HEK293 (cell line): ENCODE data around the gene TCF7L2.

Source experiments
- CTCF ChIA-PET: fragments of 350-600 bp; formaldehyde crosslinking; extraction: SDS; loops from one replicate; lab custom pipeline; 2021; ENCODE audit warnings: antibody characterized with exemption; lab: Yijun Ruan, JAX
- POLR2A ChIA-PET: fragments of 300-600 bp; formaldehyde crosslinking; extraction: SDS; loops from one replicate; lab custom pipeline; 2020; ENCODE audit warnings: antibody characterized with exemption, inconsistent platforms; lab: Yijun Ruan, JAX
- H3K27ac ChIP-seq: fragments of 200-500 bp; sonication (Bioruptor generic); 2 replicates; pipeline ENCODE4 v1.5.1; 2014; ENCODE audit warnings: low read depth, low read length, control low read depth, inconsistent platforms; ENCODE audit errors: extremely low read depth
- H3K36me3 ChIP-seq, 2 experiments: fragments of 200-500 bp in 1 of 2; sonication (Bioruptor generic) in 1 of 2; 1 replicate in 1 of 2; 2 replicates in 1 of 2; pipeline ENCODE4 v1.5.1; 2014 to 2017; ENCODE audit warnings: inconsistent platforms in 2 of 2, low read length in 2 of 2; ENCODE audit not compliant: control insufficient read depth in 2 of 2, insufficient read depth in 1 of 2
- H3K4me1 ChIP-seq: fragments of 200-500 bp; sonication (Bioruptor generic); 2 replicates; pipeline ENCODE4 v1.5.1; 2014; ENCODE audit warnings: mild to moderate bottlenecking, low read length, inconsistent platforms; ENCODE audit not compliant: control insufficient read depth, insufficient read depth
- H3K4me3 ChIP-seq: 2 replicates; pipeline ENCODE4 v1.5.1; 2011; ENCODE audit warnings: low read depth, mild to moderate bottlenecking, control low read depth, low read length, moderate library complexity
- H3K9me3 ChIP-seq: fragments of 200-500 bp; sonication (Bioruptor generic); 2 replicates; pipeline ENCODE4 v1.5.1; 2014; ENCODE audit warnings: low read depth, low read length, inconsistent platforms; ENCODE audit not compliant: control insufficient read depth, insufficient read depth
- BCL11A ChIP-seq: fragments of 450-650 bp; formaldehyde crosslinking; IDR thresholded peaks from 2 replicates; pipeline ENCODE4 v1.5.1; 2016; ENCODE audit warnings: low read depth, missing biosample characterization, missing genetic modification characterization
- GLIS2 ChIP-seq: fragments of 450-650 bp; formaldehyde crosslinking; IDR thresholded peaks from 2 replicates; pipeline ENCODE4 v1.5.1; 2016; ENCODE audit warnings: missing biosample characterization, missing genetic modification characterization
- HOXD13 ChIP-seq: sonication (generic); formaldehyde crosslinking; IDR thresholded peaks from 2 replicates; pipeline ENCODE4 v1.8.0; 2022; ENCODE audit warnings: missing genetic modification reagents, borderline replicate concordance
- REST ChIP-seq: fragments of 450-650 bp; formaldehyde crosslinking; IDR thresholded peaks from 2 replicates; pipeline ENCODE4 v1.5.1; 2016; ENCODE audit warnings: missing biosample characterization, missing genetic modification characterization
- SP3 ChIP-seq: fragments of 450-650 bp; formaldehyde crosslinking; IDR thresholded peaks from 2 replicates; pipeline ENCODE4 v1.5.1; 2016; ENCODE audit warnings: missing biosample characterization, missing genetic modification characterization
- TRIM28 ChIP-seq: IDR thresholded peaks from 2 replicates; pipeline ENCODE4 v1.6.1; 2011; ENCODE audit warnings: low read length, control low read depth, borderline replicate concordance
- ZBTB1 ChIP-seq: fragments of 450-650 bp; formaldehyde crosslinking; IDR thresholded peaks from 2 replicates; pipeline ENCODE4 v1.5.1; 2016; ENCODE audit warnings: missing biosample characterization, missing genetic modification characterization
- ZBTB48 ChIP-seq: fragments of 450-650 bp; formaldehyde crosslinking; IDR thresholded peaks from 2 replicates; pipeline ENCODE4 v1.5.1; 2016; ENCODE audit warnings: missing biosample characterization, missing genetic modification characterization
- ZFP3 ChIP-seq: fragments of 450-650 bp; formaldehyde crosslinking; IDR thresholded peaks from 2 replicates; pipeline ENCODE4 v1.5.1; 2016; ENCODE audit warnings: low read depth, missing biosample characterization, missing genetic modification characterization
- ZIC2 ChIP-seq: fragments of 450-650 bp; formaldehyde crosslinking; IDR thresholded peaks from 2 replicates; pipeline ENCODE4 v1.5.1; 2016; ENCODE audit warnings: missing biosample characterization, missing genetic modification characterization
- ZNF10 ChIP-seq: fragments of 450-650 bp; formaldehyde crosslinking; IDR thresholded peaks from 2 replicates; pipeline ENCODE4 v1.5.1; 2017; ENCODE audit warnings: missing biosample characterization, missing genetic modification characterization
- ZNF449 ChIP-seq: fragments of 450-650 bp; formaldehyde crosslinking; IDR thresholded peaks from 2 replicates; pipeline ENCODE4 v1.5.1; 2017; ENCODE audit warnings: missing biosample characterization, mild to moderate bottlenecking, missing genetic modification characterization, moderate library complexity
- ZNF549 ChIP-seq: fragments of 450-650 bp; IDR thresholded peaks from 2 replicates; pipeline ENCODE4 v1.5.1; 2018; ENCODE audit warnings: missing biosample characterization, missing genetic modification characterization, mild to moderate bottlenecking, inconsistent platforms, moderate library complexity
- ZNF555 ChIP-seq: fragments of 450-650 bp; formaldehyde crosslinking; conservative IDR thresholded peaks from 2 replicates; pipeline ENCODE4 v1.5.1; 2017; ENCODE audit warnings: missing biosample characterization, mild to moderate bottlenecking, missing genetic modification characterization, inconsistent platforms
- ZNF600 ChIP-seq: fragments of 450-650 bp; formaldehyde crosslinking; IDR thresholded peaks from 2 replicates; pipeline ENCODE4 v1.5.1; 2016; ENCODE audit warnings: missing biosample characterization, missing genetic modification characterization
- ZNF629 ChIP-seq: fragments of 450-650 bp; formaldehyde crosslinking; IDR thresholded peaks from 2 replicates; pipeline ENCODE4 v1.5.1; 2017; ENCODE audit warnings: missing biosample characterization, missing genetic modification characterization
- ZNF660 ChIP-seq: fragments of 450-650 bp; IDR thresholded peaks from 2 replicates; pipeline ENCODE4 v1.5.1; 2018; ENCODE audit warnings: missing biosample characterization, mild to moderate bottlenecking, missing genetic modification characterization
- ZNF785 ChIP-seq: fragments of 450-650 bp; formaldehyde crosslinking; IDR thresholded peaks from 2 replicates; pipeline ENCODE4 v1.5.1; 2016; ENCODE audit warnings: missing biosample characterization, missing genetic modification characterization
- ZNF792 ChIP-seq: fragments of 450-650 bp; formaldehyde crosslinking; IDR thresholded peaks from 2 replicates; pipeline ENCODE4 v1.5.1; 2016; ENCODE audit warnings: missing biosample characterization, missing genetic modification characterization
- ZSCAN30 ChIP-seq: fragments of 450-650 bp; IDR thresholded peaks from 2 replicates; pipeline ENCODE4 v1.5.1; 2018; ENCODE audit warnings: missing biosample characterization, mild to moderate bottlenecking, missing genetic modification characterization, moderate library complexity

TCF7L2 gene

GRCh38 chr10:113084031-113084430 is 134.0 kb downstream of the TCF7L2 start:
- Histone ChIP-seq H3K4me1 (peaks cover 8% of the 10 kb centered on the region), H3K9me3 (no peaks in the 10 kb centered on the region), H3K27ac (no peak overlapping the region), H3K36me3 (no peaks in the 10 kb centered on the region), H3K4me3 (no peak overlapping the region)
- POLR2A ChIA-PET, result no interaction called here
- CTCF ChIA-PET, result no interaction called here
- TF ChIP-seq ZFP3 (tag by site-specific recombination), result no peak

GRCh38 chr10:113085776-113086175 is 135.7 kb downstream of the TCF7L2 start:
- CTCF ChIA-PET, result interaction anchor here (0.6 kb wide), 1 partner anchor 40 kb away, joined by 3 read pairs; no protein-coding TSS in a partner anchor
- no peak overlapping the region for H3K27ac ChIP-seq
- peaks cover 8% of the 10 kb centered on the region for H3K4me1 ChIP-seq
- no peaks in the 10 kb centered on the region; a peak in 1 of 3 replicates for H3K36me3 ChIP-seq
- no peaks in the 10 kb centered on the region for H3K9me3 ChIP-seq
- no peak overlapping the region for H3K4me3 ChIP-seq
- POLR2A ChIA-PET, result no interaction called here
- no peak for TF ChIP-seq HOXD13
- no peak for TF ChIP-seq ZNF792 (tag by site-specific recombination)
- no peak for TF ChIP-seq ZNF549 (tag by site-specific recombination)
- no peak for TF ChIP-seq ZNF10 (tag by site-specific recombination)
- TF ChIP-seq ZNF555 (tag by site-specific recombination), result no peak
- TF ChIP-seq BCL11A (tag by site-specific recombination), result no peak
- TF ChIP-seq ZBTB48 (tag by site-specific recombination), result no peak
- no peak for TF ChIP-seq ZIC2 (tag by site-specific recombination)
- no peak for TF ChIP-seq ZNF660
- TF ChIP-seq ZNF785, result no peak

- ChIA-PET CTCF (interaction anchor here (0.7 kb wide), 1 partner anchor 8 kb away, joined by 5 read pairs; no protein-coding TSS in a partner anchor), POLR2A (no interaction called here)
- H3K4me1 ChIP-seq, result peaks cover 8% of the 10 kb centered on the region
- no peaks in the 10 kb centered on the region for H3K9me3 ChIP-seq
- no peak overlapping the region for H3K4me3 ChIP-seq
- TF ChIP-seq ZNF600 (0 out of 2 replicates have a peak, but pooled peaks have one; percentile 37), REST (no peak), TRIM28 (0 out of 2 replicates have a peak, but pooled peaks have one; percentile 16)
- no peak overlapping the region for H3K27ac ChIP-seq
- H3K36me3 ChIP-seq, result no peaks in the 10 kb centered on the region; a peak in 1 of 3 replicates
Measured at GRCh38 chr10:113086282-113086681, 136.2 kb downstream of the TCF7L2 start.

GRCh38 chr10:113087165-113088029 is 137.3 kb downstream of the TCF7L2 start:
- POLR2A ChIA-PET, result interaction anchor here (1.1 to 1.3 kb wide), 2 partner anchors 12 to 14 kb away, joined by 5 to 10 read pairs; no protein-coding TSS in a partner anchor
- no peak for TF ChIP-seq ZNF449
- peak; percentile 74 for TF ChIP-seq ZNF629 (tag by site-specific recombination)
- TF ChIP-seq GLIS2 (tag by site-specific recombination), result peak; percentile 59; the same call in 1 of the 2 replicates
- TF ChIP-seq ZBTB1, result no peak
- TF ChIP-seq ZSCAN30 (tag by site-specific recombination), result no peak
- TF ChIP-seq SP3 (tag by site-specific recombination), result 0 out of 2 replicates have a peak, but pooled peaks have one; percentile 16

More at GRCh38 chr10:113087165-113088029, 137.3 kb downstream of the TCF7L2 start:
- peak overlapping the region; percentile 6; the same call in 1 of the 2 replicates for H3K27ac ChIP-seq
- no peaks in the 10 kb centered on the region; a peak in 1 of 3 replicates for H3K36me3 ChIP-seq
- CTCF ChIA-PET, result interaction anchor here (0.5 to 1.0 kb wide), 3 partner anchors 125 to 367 kb away, joined by 3 read pairs; no protein-coding TSS in a partner anchor
- H3K4me3 ChIP-seq, result no peak overlapping the region
- no peaks in the 10 kb centered on the region for H3K9me3 ChIP-seq
- peaks cover 8% of the 10 kb centered on the region for H3K4me1 ChIP-seq
